CD4-positive, alpha-beta T cell (primary cell): ENCODE data around the gene KCNMA1. TPM values are rescaled to one million over a fixed set of nuclear protein-coding genes. Genes with fewer than 3 reads are reported as not detected.
A peak's percentile ranks its signal among the peaks of the same experiment; 100 is the strongest.

Experiments
- ATAC-seq: fragments of 200-7000 bp; cut with Tn5 transposase; one replicate; pipeline ENCODE4 v1.10.0; 2022; ENCODE audit warnings: mild to moderate bottlenecking; ENCODE audit not compliant: poor library complexity
- CTCF ChIA-PET: fragments of 350-600 bp; sonication (Branson Sonifier 250); formaldehyde crosslinking; loops from one replicate; lab custom pipeline; 2021; ENCODE audit warnings: antibody characterized with exemption, inconsistent platforms; lab: Charles Lee
- POLR2A ChIA-PET: fragments of 350-600 bp; sonication (Branson Sonifier 250); formaldehyde crosslinking; loops from one replicate; lab custom pipeline; 2021; ENCODE audit warnings: antibody characterized with exemption, inconsistent platforms; lab: Charles Lee
- DNase-seq, 14 experiments: peaks; one replicate each; pipeline ENCODE4 v3.0.0-alpha.2; 2013 to 2020; ENCODE audit warnings: mixed read lengths in 2 of 14
- H3K27ac ChIP-seq, 2 donors: one replicate each; pipeline versions ENCODE4 v1.5.1 to v1.7.0; 2013; ENCODE audit warnings: low read length in 2 of 2, low read depth in 1 of 2, mild to moderate bottlenecking in 1 of 2
- H3K27me3 ChIP-seq, 2 experiments: 1 replicate in 1 of 2; 2 replicates in 1 of 2; pipeline versions ENCODE4 v1.6.1 to v1.7.0; 2013; ENCODE audit warnings: low read length in 2 of 2, control low read depth in 1 of 2, mild to moderate bottlenecking in 1 of 2, moderate library complexity in 1 of 2; ENCODE audit not compliant: insufficient read depth in 2 of 2, control insufficient read depth in 1 of 2
- H3K36me3 ChIP-seq: one replicate; pipeline ENCODE4 v1.6.1; 2013; ENCODE audit warnings: low read length, control low read depth; ENCODE audit not compliant: insufficient read depth
- H3K4me1 ChIP-seq: one replicate; pipeline ENCODE4 v1.6.1; 2013; ENCODE audit warnings: low read length, control low read depth; ENCODE audit not compliant: insufficient read depth
- H3K4me3 ChIP-seq: one replicate; pipeline ENCODE4 v1.5.1; 2013; ENCODE audit warnings: mild to moderate bottlenecking, low read length, moderate library complexity
- H3K9me3 ChIP-seq, 2 experiments: 1 replicate in 1 of 2; 2 replicates in 1 of 2; pipeline versions ENCODE4 v1.6.1 to v1.7.0; 2013; ENCODE audit warnings: low read length in 2 of 2, mild to moderate bottlenecking in 2 of 2, control low read depth in 1 of 2, moderate library complexity in 1 of 2; ENCODE audit not compliant: control insufficient read depth in 1 of 2, insufficient read depth in 1 of 2
- H3K27ac Mint-ChIP-seq: one replicate; pipeline ENCODE4 v1.8.0; 2020; ENCODE audit warnings: mixed read lengths
- H3K27me3 Mint-ChIP-seq: one replicate; pipeline ENCODE4 v1.8.0; 2021; ENCODE audit warnings: mixed read lengths
- H3K36me3 Mint-ChIP-seq: one replicate; pipeline ENCODE4 v1.8.0; 2021; ENCODE audit warnings: low read depth, mixed read lengths
- H3K4me1 Mint-ChIP-seq: one replicate; pipeline ENCODE4 v1.8.0; 2021; ENCODE audit warnings: low read depth, mixed read lengths
- H3K4me3 Mint-ChIP-seq: one replicate; pipeline ENCODE4 v1.8.0; 2020; ENCODE audit warnings: mild to moderate bottlenecking, mixed read lengths
- H3K9me3 Mint-ChIP-seq: one replicate; pipeline ENCODE4 v1.8.0; 2020; ENCODE audit warnings: mixed read lengths
- intact Hi-C, 2 experiments: fragments of 100-400 bp; cut with DNase I in 1 of 2; cut with micrococcal nuclease in 1 of 2; formaldehyde crosslinking; loops; one replicate each; pipeline versions ENCODE4 v1.15.1 to v1.9.0; 2023 to 2025; cut with DNase I, micrococcal nuclease
- total RNA-seq, 174 experiments: library from RNA in 2 of 174; stranded (reverse) in 2 of 174; gene quantifications; one replicate each; pipeline ENCODE4 v1.2.3 and lab custom pipeline; 2021 to 2026
- TF ChIP-seq, protein P1 (sequence below): fragments of 200-600 bp; IDR thresholded peaks from one replicate; pipeline ENCODE4 v1.8.0; 2022; ENCODE audit warnings: antibody characterized with exemption, mild to moderate bottlenecking

The KCNMA1 gene
- total RNA-seq, 2 experiments from 2014 or later = not detected

DNA sequence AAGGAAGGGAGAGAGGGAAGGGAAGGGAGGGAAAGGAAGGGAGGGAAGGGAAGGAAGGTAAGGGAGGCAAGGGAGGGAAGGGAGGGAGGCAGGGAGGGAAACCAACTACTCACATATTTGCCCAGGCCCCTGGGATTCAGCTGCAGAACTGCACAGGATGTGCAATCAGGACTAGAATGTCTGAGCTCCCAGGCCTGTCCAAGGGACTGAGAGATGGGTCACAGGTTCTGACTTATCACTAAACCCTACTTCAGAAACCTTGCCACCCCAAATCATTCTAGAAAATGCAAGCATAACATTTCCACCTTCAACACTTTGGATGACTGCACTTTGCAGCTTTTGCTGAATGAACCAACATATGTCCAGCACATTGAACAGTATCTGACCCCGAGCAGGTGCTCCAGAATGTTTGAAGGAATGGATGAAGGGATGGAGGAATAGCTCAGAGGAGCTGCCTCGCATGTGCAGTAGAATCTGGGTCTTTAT lies 245.3 kb downstream of the KCNMA1 start:
- Mint-ChIP-seq H3K4me1 (no peaks in the 10 kb centered on the region), H3K27ac (no peak overlapping the region), H3K9me3 (no peaks in the 10 kb centered on the region), H3K36me3 (no peaks in the 10 kb centered on the region), H3K27me3 (peaks cover under 1% of the 10 kb centered on the region), H3K4me3 (no peak overlapping the region)
- CTCF ChIA-PET = no interaction called here
- intact Hi-C loops = no loop called here
- POLR2A ChIA-PET = no interaction called here
- H3K27ac ChIP-seq = no peak overlapping the region
- H3K4me3 ChIP-seq = no peak overlapping the region
- no peaks in the 10 kb centered on the region for H3K36me3 ChIP-seq
- peaks cover 0 to 2% of the 10 kb centered on the region in 2 experiments for H3K27me3 ChIP-seq
- no peak for DNase-seq
- H3K9me3 ChIP-seq = peaks cover 0 to 10% of the 10 kb centered on the region in 2 experiments
- no peak for ATAC-seq
- no peaks in the 10 kb centered on the region for H3K4me1 ChIP-seq
- TF ChIP-seq, protein P1, sequence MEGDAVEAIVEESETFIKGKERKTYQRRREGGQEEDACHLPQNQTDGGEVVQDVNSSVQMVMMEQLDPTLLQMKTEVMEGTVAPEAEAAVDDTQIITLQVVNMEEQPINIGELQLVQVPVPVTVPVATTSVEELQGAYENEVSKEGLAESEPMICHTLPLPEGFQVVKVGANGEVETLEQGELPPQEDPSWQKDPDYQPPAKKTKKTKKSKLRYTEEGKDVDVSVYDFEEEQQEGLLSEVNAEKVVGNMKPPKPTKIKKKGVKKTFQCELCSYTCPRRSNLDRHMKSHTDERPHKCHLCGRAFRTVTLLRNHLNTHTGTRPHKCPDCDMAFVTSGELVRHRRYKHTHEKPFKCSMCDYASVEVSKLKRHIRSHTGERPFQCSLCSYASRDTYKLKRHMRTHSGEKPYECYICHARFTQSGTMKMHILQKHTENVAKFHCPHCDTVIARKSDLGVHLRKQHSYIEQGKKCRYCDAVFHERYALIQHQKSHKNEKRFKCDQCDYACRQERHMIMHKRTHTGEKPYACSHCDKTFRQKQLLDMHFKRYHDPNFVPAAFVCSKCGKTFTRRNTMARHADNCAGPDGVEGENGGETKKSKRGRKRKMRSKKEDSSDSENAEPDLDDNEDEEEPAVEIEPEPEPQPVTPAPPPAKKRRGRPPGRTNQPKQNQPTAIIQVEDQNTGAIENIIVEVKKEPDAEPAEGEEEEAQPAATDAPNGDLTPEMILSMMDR = no peak

DNA sequence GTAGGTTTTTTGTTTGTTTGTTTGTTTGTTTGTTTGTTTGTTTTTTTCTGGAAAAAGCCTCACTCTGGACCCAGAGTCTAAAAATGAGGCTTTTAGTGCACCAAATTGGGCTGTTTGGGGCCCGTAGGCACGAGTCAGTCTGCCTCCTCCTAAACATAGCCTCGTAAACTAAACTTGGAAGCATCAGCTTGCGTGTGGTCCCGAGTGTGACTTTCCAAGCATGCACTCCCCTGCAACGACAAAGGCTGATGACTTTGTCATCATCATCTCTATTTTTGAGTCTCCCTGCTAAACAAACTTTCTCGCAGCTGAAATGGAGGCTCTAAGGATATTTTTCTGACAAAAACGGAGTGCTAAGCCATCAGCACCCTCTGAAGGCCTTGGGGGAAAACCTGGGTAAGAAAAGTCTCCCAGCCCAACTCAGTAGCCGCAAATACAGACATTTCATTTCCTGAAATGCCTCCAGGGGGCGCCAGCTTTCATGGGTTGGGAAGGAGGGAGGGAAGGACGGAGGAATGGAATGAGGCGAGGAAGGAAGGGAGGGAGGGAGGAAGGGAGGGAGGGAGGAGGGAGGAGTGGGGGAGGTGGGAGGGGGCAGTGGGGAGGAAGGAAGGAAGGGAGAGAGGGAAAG lies 245.9 kb downstream of the KCNMA1 start:
- intact Hi-C loops = no loop called here
- Mint-ChIP-seq H3K9me3 (no peaks in the 10 kb centered on the region), H3K27ac (no peak overlapping the region), H3K36me3 (no peaks in the 10 kb centered on the region), H3K4me3 (no peak overlapping the region), H3K27me3 (peaks cover 6% of the 10 kb centered on the region), H3K4me1 (no peaks in the 10 kb centered on the region)
- ATAC-seq (no peak), DNase-seq (peak in 1 of 14 experiments; percentile 17)
- CTCF ChIA-PET = no interaction called here
- H3K27me3 ChIP-seq = peaks cover 0 to 2% of the 10 kb centered on the region in 2 experiments
- H3K27ac ChIP-seq = no peak overlapping the region
- no peaks in the 10 kb centered on the region for H3K36me3 ChIP-seq
- TF ChIP-seq, protein P1 = no peak
- peaks cover 0 to 10% of the 10 kb centered on the region in 2 experiments for H3K9me3 ChIP-seq
- POLR2A ChIA-PET = no interaction called here
- H3K4me1 ChIP-seq = no peaks in the 10 kb centered on the region
- no peak overlapping the region for H3K4me3 ChIP-seq

DNA sequence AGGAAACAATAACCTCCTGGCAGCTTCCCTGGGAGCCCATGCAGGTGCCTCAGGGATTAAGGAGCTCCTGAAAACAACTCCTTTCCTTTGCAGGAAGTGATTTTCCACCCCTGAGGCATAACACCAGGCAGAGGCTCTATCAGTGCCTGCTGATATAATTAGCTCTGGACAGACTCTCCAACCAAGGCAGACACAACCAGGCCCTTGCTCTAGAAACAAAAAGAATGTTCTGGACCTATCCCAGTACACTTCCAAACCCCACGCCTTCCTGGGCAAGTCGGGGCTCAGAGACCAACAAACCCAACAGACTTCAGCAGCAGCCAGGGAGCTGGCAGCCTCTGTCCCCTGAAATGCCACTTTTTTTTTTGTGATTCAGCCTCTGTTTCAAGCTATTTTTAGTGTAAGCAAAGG lies 247.1 kb downstream of the KCNMA1 start:
- Mint-ChIP-seq H3K4me3 (no peak overlapping the region), H3K27me3 (peaks cover 8% of the 10 kb centered on the region), H3K36me3 (no peaks in the 10 kb centered on the region), H3K9me3 (no peaks in the 10 kb centered on the region), H3K27ac (no peak overlapping the region), H3K4me1 (no peaks in the 10 kb centered on the region)
- TF ChIP-seq, protein P1 = no peak
- intact Hi-C loops = no loop called here
- Histone ChIP-seq H3K36me3 (no peaks in the 10 kb centered on the region), H3K9me3 (peaks cover 0 to 10% of the 10 kb centered on the region in 2 experiments), H3K4me3 (no peak overlapping the region), H3K4me1 (no peaks in the 10 kb centered on the region), H3K27me3 (peaks cover 0 to 2% of the 10 kb centered on the region in 2 experiments), H3K27ac (no peak overlapping the region)
- no peak for ATAC-seq
- ChIA-PET POLR2A (no interaction called here), CTCF (no interaction called here)
- DNase-seq = no peak
